ENCODE measurements around the gene ACSF2. TPM values are rescaled to one million over a fixed set of nuclear protein-coding genes. Genes with fewer than 3 reads are reported as not detected.
"Not testable (repeated sequence)": the region's sequence is repeated elsewhere in the genome, so short reads cannot be mapped to it uniquely, and the experiment has no call there.

Gene ACSF2
- total RNA-seq, 1 donor from 2014 or later: 17.9 TPM

GRCh38 chr17:50473901-50474300 is 47.9 kb downstream of the ACSF2 start:
- H3K4me3 Mint-ChIP-seq: no peak overlapping the region
- peaks cover 6% of the 10 kb centered on the region for H3K27me3 Mint-ChIP-seq
- DNase-seq: no peak
- no peaks in the 10 kb centered on the region for H3K9me3 Mint-ChIP-seq
- ATAC-seq (ENCODE audit: low read depth): no peak
- intact Hi-C loops (cut with micrococcal nuclease): no loop called here
- H3K27ac Mint-ChIP-seq: no peak overlapping the region
- no peak for TF ChIP-seq CTCF (IDR thresholded peaks at IDR 0.05)
- ChIA-PET POLR2A (no interaction called here), CTCF (no interaction called here)
- H3K4me1 Mint-ChIP-seq: peaks cover 9% of the 10 kb centered on the region
- H3K36me3 Mint-ChIP-seq (ENCODE audit: low read depth): peaks cover 17% of the 10 kb centered on the region

GRCh38 chr17:50474523-50474922 is 48.5 kb downstream of the ACSF2 start:
- peaks cover 17% of the 10 kb centered on the region for H3K36me3 Mint-ChIP-seq (ENCODE audit: low read depth)
- TF ChIP-seq CTCF (IDR thresholded peaks at IDR 0.05): no peak

GRCh38 chr17:50475362-50475761 is 49.3 kb downstream of the ACSF2 start:
- Mint-ChIP-seq H3K36me3 (ENCODE audit: low read depth) (peaks cover 19% of the 10 kb centered on the region), H3K27me3 (peaks cover 6% of the 10 kb centered on the region), H3K4me3 (no peak overlapping the region), H3K9me3 (no peaks in the 10 kb centered on the region), H3K27ac (no peak overlapping the region), H3K4me1 (peaks cover 15% of the 10 kb centered on the region)
- POLR2A ChIA-PET: no interaction called here
- intact Hi-C loops (cut with micrococcal nuclease): no loop called here
- ATAC-seq (ENCODE audit: low read depth): no peak
- CTCF ChIA-PET: interaction anchor here (2.1 kb wide), 1 partner anchor 78 kb away, joined by 9 read pairs; the partner anchor contains the start of gene LRRC59
- DNase-seq: no peak
- TF ChIP-seq CTCF (IDR thresholded peaks at IDR 0.05): no peak

More at GRCh38 chr17:50474523-50474922, 48.5 kb downstream of the ACSF2 start:
- Mint-ChIP-seq H3K4me1 (peaks cover 9% of the 10 kb centered on the region), H3K27ac (no peak overlapping the region), H3K27me3 (peaks cover 6% of the 10 kb centered on the region), H3K9me3 (no peaks in the 10 kb centered on the region), H3K4me3 (no peak overlapping the region)
- ATAC-seq (ENCODE audit: low read depth) (no peak), DNase-seq (no peak)
- POLR2A ChIA-PET: no interaction called here
- intact Hi-C loops (cut with micrococcal nuclease): no loop called here
- CTCF ChIA-PET: interaction anchor here (2.1 kb wide), 1 partner anchor 77 kb away, joined by 9 read pairs; the partner anchor contains the start of gene LRRC59

GRCh38 chr17:50475775-50476544 is 49.9 kb downstream of the ACSF2 start:
- CTCF ChIA-PET: interaction anchor here (2.1 kb wide), 1 partner anchor 78 kb away, joined by 9 read pairs; the partner anchor contains the start of gene LRRC59
- H3K9me3 Mint-ChIP-seq; H3K27me3 Mint-ChIP-seq; DNase-seq; intact Hi-C loops (cut with micrococcal nuclease); POLR2A ChIA-PET; H3K4me3 Mint-ChIP-seq; H3K27ac Mint-ChIP-seq; ATAC-seq (ENCODE audit: low read depth): not testable (repeated sequence)
- Mint-ChIP-seq H3K4me1 (peaks cover 15% of the 10 kb centered on the region), H3K36me3 (ENCODE audit: low read depth) (peaks cover 20% of the 10 kb centered on the region)

- intact Hi-C loops (cut with micrococcal nuclease): no loop called here
- Mint-ChIP-seq H3K36me3 (ENCODE audit: low read depth) (peaks cover 22% of the 10 kb centered on the region), H3K4me1 (peaks cover 15% of the 10 kb centered on the region), H3K27me3 (peaks cover 3% of the 10 kb centered on the region), H3K27ac (no peak overlapping the region), H3K9me3 (no peaks in the 10 kb centered on the region), H3K4me3 (no peak overlapping the region)
- ATAC-seq (ENCODE audit: low read depth) (no peak), DNase-seq (no peak)
- no peak for TF ChIP-seq CTCF (IDR thresholded peaks at IDR 0.05)
- POLR2A ChIA-PET: interaction anchor here (1.9 kb wide), 1 partner anchor 79 kb away, joined by 9 read pairs; the partner anchor contains the start of gene LRRC59
- CTCF ChIA-PET: interaction anchor here (2.1 to 2.9 kb wide), 2 partner anchors 79 to 80 kb away, joined by 9 to 27 read pairs; partner anchors contain the start of gene LRRC59
Observed at GRCh38 chr17:50476545-50477315, 50.7 kb downstream of the ACSF2 start.

Measured in activated B cell treated with CpG ODN at 0.5 μM for 24 hours (primary cell).